HG03108 (cell line): ENCODE results near the gene TPST2.
"Not testable (repeated sequence)": the region's sequence is repeated elsewhere in the genome, so short reads cannot be mapped to it uniquely, and the experiment has no call there.

ENCODE experiments used
- ATAC-seq: cut with Tn5 transposase; IDR thresholded peaks from one replicate; pipeline ENCODE4 v1.9.1; 2021; ENCODE audit warnings: moderate library complexity; ENCODE audit not compliant: unreplicated experiment

TPST2 gene

GRCh38 chr22:26536056-26536761, 53.7 kb downstream of the TPST2 start:
- ATAC-seq = no peak

- ATAC-seq = no peak
Measured at GRCh38 chr22:26535603-26535908, 54.4 kb downstream of the TPST2 start.

GRCh38 chr22:26534874-26535602, 54.9 kb downstream of the TPST2 start:
- ATAC-seq = no peak

GRCh38 chr22:26534171-26534855, 55.6 kb downstream of the TPST2 start:
- ATAC-seq = no peak

DNA sequence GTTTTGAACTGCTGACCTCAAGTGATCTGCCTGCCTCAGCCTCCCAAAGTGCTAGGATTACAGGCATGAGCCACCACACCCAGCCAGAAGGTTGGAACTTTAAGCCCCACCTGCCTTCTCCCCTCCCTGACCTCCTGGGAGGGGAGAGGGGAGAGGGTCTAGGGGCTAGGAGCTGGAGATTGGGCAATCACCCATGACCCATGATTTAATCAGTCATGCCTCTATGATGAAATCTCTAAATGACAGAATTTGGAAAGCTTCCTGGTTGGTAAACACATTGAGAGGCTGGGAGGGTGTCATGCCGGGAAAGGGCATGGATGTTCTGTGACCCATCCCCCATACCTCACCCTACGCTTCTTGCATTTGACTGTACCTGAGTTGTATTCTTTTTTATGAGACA, 60.6 kb downstream of the TPST2 start:
- ATAC-seq = no peak

DNA sequence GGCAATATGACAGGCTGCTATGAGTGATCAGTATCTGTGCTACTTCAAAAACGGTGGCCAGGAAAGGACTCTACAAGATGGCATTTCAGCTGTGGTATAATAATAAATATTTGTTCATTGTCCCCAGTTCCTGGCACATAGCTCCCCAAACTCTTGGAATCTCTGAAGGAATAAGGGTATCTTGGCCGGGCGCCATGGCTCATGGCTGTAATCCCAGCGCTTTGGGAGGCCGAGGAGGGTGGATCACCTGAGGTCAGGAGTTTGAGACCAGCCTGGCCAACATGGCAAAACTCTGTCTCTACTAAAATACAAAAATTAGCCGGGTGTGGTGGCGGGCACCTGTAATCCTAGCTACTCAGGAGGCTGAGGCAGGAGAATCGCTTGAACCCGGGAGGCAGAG, 61.4 kb downstream of the TPST2 start:
- not testable (repeated sequence) for ATAC-seq

GRCh38 chr22:26527574-26528465, 62.1 kb downstream of the TPST2 start:
- ATAC-seq = no peak

DNA sequence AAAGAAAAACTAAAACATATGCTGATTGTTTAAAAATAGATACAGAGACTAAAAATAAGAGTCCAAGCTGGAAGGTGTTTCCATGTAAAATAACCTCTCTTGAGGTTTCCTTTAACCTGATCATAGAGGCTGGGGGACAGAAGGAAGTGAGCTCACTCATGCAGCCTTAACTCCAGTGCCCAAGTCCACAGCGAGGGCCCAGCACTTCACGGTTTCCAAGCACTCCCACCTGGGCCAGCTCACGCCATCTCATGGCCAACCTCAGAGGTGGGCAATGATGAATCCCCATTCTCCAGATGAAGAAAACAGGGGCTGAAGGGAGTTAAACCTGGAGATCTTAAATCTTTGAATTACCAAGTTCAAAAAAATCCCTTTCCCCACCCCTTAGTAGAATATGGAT, 62.8 kb downstream of the TPST2 start:
- ATAC-seq = no peak

GRCh38 chr22:26525946-26526564, 63.9 kb downstream of the TPST2 start:
- ATAC-seq = no peak

DNA sequence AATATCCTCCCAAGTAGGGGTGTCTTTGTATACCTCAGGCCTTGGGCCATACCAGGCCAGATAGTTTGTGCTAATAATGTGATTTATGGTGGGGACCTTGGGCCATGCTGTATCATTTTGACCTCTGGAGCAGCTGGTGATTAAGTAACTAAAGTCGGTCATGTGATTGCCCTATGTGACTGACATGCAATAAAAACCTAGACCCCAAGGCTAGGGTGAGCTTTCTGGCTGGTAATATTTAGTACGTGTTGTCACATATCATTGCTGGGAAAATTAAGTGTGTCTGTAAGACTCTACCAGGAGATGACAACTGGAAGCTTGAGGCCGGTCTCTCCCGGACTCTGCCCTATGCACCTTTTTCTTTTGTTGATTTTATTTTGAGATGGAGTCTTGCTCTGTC, 65.1 kb downstream of the TPST2 start:
- ATAC-seq = no peak

GRCh38 chr22:26522592-26522991, 67.3 kb downstream of the TPST2 start:
- ATAC-seq = no peak

DNA sequence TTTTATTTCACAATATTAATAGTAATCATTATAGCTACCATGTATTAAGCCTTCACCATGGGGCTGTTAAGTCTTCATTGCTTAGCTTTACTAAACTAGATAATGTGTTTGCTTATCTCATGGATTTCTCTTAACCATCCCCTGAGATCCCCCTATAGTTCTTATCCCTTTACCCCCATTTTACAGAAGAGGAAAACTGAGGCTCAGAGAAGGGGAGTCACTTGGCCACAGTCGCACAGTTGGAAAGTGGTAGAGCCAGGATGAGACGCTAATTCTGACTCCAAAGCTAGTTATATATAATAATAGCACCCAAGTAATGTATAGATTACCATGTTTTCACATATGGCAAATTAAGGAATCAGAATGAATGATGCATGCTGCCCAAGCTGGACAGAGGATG, 67.9 kb downstream of the TPST2 start:
- ATAC-seq = no peak

- ATAC-seq = no peak
Measured at GRCh38 chr22:26517429-26517828, 72.5 kb downstream of the TPST2 start.

DNA sequence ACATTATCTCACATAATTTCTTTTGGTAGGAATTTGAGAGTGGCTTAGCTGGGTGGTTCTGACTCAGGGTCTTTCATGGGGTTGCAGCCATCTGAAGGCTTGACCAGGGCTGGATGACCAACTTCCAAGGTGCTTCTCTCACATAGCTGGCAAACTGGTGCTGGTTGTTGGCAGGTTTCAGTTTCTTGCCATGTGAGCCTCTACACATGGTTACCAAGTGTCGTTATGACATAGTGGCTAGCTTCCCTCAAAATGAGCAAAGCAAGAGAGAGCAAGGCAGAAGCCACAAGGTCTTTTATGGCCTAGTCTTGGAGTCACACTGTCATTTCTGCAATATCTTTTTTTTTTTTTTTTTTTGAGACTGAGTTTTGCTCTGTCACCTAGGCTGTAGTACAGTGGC, 73.4 kb downstream of the TPST2 start:
- no peak for ATAC-seq

GRCh38 chr22:26515931-26516330, 74.0 kb downstream of the TPST2 start:
- no peak for ATAC-seq

DNA sequence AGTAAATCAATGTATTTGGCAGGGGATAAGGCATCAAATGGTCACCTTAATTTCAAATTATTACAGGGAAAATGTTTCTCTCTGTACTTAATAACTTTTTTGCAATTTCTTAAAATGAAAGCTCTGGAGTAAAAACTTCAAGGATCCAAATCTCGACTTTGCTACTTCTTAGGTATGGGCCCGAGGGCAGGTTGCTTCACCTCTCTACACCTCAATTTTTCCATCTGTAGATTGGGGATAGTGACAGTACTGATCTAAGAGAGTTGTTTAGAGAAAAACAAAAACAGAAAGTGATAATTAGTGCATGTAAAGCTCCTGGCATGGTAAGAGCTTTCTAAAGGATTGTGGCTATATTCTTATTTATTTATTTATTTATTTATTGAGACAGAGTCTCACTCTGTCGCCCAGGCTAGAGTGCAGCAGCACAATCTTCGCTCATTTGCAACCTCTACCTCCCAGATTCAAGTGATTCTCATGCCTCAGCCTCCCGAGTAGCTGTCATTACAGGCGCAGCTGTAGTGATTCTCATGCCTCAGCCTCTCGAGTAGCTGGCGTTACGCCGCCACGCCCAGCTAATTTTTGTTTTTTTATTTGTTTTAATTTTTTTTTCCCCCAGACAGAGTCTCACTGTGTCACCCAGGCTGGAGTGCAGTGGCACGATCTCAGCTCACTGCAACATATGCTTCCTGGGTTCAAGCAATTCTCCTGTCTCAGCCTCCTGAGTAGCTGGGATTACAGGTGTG, 75.3 kb downstream of the TPST2 start:
- no peak for ATAC-seq

- ATAC-seq = no peak
Measured at GRCh38 chr22:26513838-26514237, 76.1 kb downstream of the TPST2 start.

DNA sequence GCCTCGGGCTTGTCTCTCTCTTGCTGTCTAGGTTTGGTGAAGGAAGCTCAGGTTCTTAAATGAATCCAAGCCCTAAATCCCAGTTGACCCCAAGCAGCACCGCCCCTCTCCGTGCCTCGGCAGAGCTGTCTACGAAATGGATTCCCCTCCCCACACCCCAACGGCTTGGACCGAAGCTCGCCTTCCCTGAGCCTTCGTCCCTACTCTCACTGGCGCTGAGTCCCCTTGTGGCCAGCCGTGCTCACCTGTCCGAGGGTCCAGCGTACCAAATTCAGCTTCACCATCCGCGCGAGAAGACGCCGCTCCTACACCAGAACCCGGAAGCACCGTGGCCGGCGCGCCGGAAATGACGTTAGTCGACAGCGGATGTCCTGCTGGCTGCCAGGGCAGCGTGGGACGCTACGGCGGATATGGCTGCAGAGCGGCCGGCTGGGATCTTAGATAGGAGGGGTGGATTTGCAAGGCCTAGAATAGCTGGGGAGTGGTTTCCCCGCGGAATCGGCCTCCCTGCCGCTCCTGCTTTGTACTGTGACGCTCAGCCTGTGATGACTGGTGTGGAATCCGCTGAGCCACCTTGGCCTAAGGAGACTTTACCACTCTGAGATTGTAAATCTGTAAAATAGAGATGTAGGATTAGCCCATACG, 77.7 kb downstream of the TPST2 start, which contains the start of gene TFIP11:
Gene TFIP11 (minus strand): TSS at position 325 of the 645 bp plus-strand sequence. CDS start 2,201 bp downstream, outside the sequence.
- ATAC-seq = peak; percentile 93

- ATAC-seq = no peak
Measured at GRCh38 chr22:26508148-26508547, 81.8 kb downstream of the TPST2 start.
